HG02798 (cell line): ENCODE data around the gene ERMARD.

Experiments used
- ATAC-seq: cut with Tn5 transposase; IDR thresholded peaks from one replicate; pipeline ENCODE4 v1.9.1; 2021; ENCODE audit warnings: mild to moderate bottlenecking; ENCODE audit not compliant: unreplicated experiment, poor library complexity

ERMARD gene

GRCh38 chr6:169816054-169816453, 64.6 kb downstream of the ERMARD start:
- ATAC-seq: no peak

- ATAC-seq: no peak
Measured at GRCh38 chr6:169816975-169817374, 65.6 kb downstream of the ERMARD start.

- no peak for ATAC-seq
Measured at GRCh38 chr6:169820358-169820757, 68.9 kb downstream of the ERMARD start.

GRCh38 chr6:169824021-169824420, 72.6 kb downstream of the ERMARD start:
- ATAC-seq: no peak

GRCh38 chr6:169824848-169825557, 73.6 kb downstream of the ERMARD start:
- no peak for ATAC-seq

GRCh38 chr6:169825558-169826225, 74.3 kb downstream of the ERMARD start:
- no peak for ATAC-seq

- ATAC-seq: no peak
Measured at GRCh38 chr6:169826697-169827096, 75.3 kb downstream of the ERMARD start.

- no peak for ATAC-seq
Measured at GRCh38 chr6:169827290-169827717, 75.9 kb downstream of the ERMARD start.

GRCh38 chr6:169828176-169828575, 76.8 kb downstream of the ERMARD start:
- ATAC-seq: no peak

GRCh38 chr6:169829786-169830185, 78.4 kb downstream of the ERMARD start:
- ATAC-seq: no peak

- ATAC-seq: no peak
Measured at GRCh38 chr6:169830876-169831275, 79.5 kb downstream of the ERMARD start.
